Frontal cortex (tissue), 4 donors: Measurements from ENCODE around the gene SPARC. TPM values are rescaled to one million over a fixed set of nuclear protein-coding genes. Genes with fewer than 3 reads are reported as not detected.
"Not testable (repeated sequence)": the region's sequence is repeated elsewhere in the genome, so short reads cannot be mapped to it uniquely, and the experiment has no call there.

Source experiments
- DNase-seq, 2 donors: peaks; one replicate each; pipeline ENCODE4 v3.0.0; 2012; ENCODE audit warnings: low spot score in 2 of 2
- FAIRE-seq: peaks from 2 replicates; lab custom pipeline; 2012; peaks lifted over from hg19 to GRCh38; lab: Jason Lieb, UNC
- total RNA-seq: library from RNA; depleted of rRNA; stranded (reverse); fragments of >200 nt; gene quantifications from one replicate; pipeline ENCODE4 v1.2.3, GENCODE V29; 2014
- donor health status: control.
- donor health status: control.
- donor health status: control.

SPARC gene
- total RNA-seq, 1 donor from 2014 or later: 74.6 TPM

DNA sequence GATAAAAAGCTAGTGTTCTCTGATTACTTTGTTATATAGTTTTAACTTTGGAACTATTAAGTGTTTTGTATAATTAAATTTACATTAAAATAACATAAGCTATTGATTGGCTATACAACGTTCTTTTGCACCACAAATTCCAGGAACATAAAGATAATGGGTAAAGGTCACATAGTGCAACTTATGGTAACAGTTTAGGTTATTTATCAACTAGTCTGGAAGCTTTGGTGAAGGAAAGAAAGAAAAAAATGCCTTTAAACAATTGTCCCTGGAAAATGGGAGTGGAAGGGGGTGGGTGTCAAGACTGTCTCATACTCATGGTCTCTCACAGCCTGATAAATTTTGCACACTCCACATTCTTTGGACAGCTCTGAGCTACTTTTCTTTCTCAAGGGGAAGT is 17.1 kb upstream of the SPARC start:
- FAIRE-seq (no peak), DNase-seq (no peak)

DNA sequence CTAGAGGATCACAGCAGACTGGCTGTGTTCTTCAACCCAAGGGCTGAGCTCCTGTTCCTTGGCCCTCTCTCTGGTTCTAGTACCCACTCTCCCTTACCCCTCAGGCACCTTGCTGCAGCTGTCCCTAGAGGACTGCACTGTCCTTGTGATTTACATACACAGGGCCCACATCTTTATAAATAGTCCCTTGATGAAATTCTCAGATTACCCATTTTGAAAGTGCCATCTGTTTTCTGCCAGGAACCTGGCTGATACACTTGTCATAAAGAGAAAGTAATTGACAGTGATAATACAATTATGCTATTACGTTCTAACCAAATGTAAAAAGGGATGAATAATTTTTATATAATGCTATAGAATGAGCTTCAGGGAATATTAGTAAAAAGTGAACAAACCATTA is 16.5 kb upstream of the SPARC start:
- DNase-seq (no peak), FAIRE-seq (no peak)

DNA sequence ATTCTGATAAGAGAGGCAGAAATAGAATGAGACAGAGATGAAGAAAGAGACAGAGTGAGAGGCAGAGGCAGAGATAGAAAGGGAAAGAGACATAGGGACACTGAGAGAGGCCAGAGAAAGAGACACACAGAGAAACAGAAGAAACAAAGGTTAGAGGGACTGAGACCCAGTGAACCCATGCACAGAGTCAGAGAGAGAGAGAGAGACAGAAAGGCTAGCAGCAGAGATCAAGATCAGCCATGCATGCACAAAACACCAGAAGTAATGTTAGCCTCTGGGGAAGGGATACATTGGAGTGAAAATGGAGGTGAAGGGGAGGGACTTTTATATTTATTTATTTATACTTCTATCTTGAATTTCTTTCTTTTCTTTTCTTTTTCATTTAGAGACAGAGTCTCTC is 14.1 kb upstream of the SPARC start:
- FAIRE-seq (no peak), DNase-seq (no peak)

DNA sequence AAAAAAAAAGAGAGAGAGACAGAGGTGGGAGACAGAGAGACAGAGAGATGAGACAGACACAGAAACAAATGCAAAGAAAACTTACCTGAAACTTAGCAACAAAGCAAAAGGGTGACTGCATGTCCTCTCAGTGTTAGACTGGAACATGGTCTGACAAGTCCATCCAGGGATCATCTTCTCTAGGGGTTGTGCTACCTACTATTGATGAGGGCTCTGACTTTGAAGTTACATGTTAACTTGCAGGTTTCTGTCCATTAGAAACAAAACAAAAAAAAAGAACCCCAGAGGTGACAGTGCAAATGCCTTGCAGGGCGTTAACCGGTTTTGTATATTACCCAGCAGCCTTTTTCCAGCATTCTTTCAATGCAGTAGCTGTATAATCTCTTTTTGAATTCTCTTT is 13.6 kb upstream of the SPARC start:
- FAIRE-seq (no peak), DNase-seq (no peak)

DNA sequence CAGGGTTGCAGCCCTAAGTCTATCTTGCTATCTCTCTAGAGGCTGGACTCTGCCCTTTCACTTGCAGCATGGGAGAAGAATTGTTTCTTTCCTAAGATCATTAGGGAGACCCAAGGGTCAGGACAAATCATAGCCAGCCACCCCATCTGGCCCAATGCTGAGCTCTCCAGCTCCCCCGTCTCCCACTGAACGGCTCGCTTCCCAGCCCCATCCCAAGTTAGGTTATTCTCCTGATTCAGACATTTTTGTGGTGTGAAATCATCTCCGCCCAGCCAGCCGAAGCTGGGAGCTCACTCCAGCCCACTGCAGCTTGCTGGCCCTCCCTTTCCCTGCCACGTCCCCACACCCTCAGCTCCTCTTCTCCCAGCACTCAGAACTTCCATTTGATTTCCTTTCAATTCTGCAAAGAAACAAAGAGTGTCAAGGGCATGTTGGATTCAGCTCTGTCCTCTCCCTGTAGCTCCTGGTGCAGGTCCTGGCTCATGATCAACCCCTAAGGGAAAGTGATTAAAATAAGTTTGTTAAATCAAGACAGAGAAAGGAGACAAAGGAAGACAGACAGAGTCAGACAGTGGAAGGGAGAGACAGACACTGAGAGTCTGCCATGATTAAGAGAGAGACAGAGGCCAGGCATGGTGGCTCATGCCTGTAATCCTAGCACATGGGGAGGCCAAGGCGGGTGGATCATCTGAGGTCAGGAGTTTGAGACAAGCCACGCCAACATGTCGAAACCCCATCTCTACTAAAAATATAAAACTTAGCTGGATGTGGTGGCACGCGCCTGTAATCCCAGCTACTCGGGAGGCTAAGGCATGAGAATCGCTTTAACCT is 12.6 kb upstream of the SPARC start:
- FAIRE-seq (no peak), DNase-seq (no peak)

DNA sequence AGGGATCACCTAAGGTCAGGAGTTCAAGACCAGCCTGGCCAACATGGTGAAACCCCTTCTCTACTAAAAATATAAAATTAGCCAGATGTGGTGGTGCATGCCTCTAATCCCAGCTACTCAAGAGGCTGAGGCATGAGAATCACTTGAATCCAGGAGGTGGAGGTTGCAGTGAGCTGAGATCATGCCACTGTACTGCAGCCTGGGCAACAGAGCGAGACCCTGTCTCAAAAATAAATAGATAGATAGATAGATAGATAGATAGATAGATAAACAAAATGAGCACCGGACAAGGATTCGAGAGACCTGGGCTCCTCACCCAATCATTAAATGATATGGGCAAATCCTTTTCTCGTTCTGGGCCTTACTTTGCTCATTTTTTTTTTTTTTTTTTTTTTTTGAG is 11.4 kb upstream of the SPARC start:
- DNase-seq, FAIRE-seq: not testable (repeated sequence)

DNA sequence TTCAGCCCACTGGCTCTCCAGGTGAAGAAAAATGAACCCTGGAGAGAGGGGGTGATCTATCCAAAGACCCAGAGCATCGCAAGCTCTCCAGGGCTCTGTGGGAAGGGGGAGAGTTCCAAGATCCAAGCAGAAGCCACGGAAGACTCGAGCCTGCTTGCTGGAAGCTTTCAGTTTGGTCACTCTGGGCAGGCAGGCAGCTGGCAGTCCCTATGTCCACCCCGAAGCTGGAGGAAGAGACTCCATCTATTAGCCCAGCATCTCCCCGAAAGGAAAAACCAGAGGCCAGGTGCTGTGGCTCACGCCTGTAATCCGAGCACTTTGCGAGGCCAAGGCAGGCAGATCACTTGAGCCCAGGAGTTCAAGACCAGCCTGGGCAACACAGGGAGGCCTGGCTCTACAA is 10.7 kb upstream of the SPARC start:
- DNase-seq (no peak), FAIRE-seq (no peak)

DNA sequence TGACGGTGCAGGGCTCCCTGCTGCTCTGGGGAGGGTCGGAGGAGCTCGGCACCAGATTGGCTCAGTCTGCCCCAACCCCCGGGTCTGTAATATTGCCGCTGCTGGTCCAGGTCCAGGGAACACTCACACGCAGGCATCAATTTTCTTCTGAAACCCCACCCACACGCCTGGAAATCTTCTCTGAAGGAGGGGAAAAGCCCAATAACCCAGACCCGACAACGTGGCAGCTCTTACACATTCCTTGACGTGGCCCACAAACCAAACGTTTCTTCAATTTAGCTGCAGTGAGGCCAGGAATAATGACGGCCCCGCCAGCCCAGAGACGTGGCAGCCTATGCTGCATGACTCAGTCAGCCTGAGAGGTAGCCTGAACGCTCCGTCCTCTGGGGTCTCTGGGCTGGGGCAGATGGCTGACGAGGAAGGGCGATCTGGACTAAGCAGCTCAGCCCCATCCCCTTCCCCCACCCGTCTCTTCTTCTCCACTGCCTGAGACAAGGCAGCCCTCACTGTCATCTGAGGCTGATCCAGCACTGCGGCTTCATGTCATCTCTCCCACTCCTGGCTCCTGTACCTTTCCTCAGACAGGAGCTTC is 9.9 kb upstream of the SPARC start:
- DNase-seq (no peak), FAIRE-seq (no peak)

DNA sequence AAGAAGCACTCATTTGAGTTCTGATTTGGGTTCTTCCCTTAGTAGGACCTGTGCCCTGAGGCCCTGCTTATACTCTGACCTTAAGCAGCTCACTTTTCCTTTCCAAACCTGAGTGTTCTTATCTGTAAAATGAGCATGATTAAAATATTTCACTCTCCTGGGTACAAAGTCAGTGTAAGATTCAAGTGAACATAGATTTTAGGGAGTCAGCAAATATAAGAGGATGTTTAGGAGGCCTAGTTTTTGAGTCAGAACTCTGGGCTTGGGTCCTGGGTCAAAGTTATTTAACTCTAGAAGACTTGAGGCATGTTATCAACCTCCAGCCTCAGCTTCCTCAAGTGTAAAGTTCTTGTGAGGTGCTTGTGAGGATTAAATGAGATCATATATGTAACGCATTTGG is 8.7 kb upstream of the SPARC start:
- DNase-seq (no peak), FAIRE-seq (no peak)

DNA sequence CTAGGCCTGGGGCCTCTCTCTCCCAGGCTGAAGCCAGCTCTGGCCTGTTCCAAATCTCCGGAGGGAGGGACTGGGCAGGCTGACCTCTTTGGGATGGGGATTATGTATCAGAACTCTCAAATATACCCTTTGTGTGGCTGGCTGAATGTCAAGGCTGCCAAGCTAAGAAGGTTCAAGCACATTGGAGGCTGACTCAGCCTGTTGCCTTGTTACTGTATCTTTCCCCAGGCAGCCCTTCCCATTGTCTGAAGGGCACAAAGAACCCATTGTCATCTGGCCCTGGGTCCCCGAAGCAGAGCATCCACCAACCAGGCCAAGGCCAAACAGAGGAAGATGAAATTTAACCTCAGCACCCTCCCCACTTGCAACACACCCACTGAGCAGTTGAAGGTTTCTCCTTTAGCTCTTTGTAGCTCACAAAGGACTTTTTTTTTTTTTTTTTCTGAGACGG is 7.3 kb upstream of the SPARC start:
- DNase-seq: peak in 1 of 2 donors; percentile 47
- FAIRE-seq: no peak

DNA sequence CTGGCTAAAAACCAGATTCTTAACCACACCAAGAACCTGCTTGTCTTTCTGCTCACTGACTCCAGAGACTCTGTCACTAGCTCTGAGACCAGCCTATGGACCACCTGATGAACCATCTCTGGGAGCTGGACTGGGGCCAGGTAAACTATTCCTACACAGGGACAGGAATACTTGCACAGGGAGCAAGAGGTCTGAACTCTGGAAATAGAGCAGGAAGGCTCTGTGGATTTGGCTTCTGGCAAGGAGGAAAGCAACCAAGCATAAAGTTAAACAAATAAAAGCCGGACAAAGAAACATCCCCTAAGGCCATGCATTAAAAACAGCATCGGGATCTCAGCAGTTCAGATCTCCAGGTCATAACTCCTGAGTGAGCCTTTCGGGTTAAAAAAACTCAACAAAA is 5.6 kb upstream of the SPARC start:
- DNase-seq: no peak
- FAIRE-seq: no peak

DNA sequence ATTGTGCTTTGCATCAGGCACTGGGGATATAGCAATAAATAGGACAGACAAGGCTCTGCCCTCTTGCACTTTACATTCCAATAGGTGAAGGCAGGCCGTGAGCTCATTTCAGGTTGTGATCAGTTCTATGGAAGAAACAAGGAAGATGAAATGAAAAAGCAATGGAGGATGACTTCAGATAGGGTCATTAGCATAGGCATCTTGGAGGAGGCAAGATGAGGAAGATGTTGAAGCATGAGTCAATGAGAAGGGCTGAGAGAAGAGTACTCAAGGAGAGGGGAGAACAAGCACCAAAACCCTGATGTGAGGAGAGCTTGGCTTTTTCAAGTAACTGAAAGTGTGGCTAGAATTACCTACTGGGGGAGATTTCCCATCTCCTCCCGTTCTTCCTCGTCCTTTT is 5.0 kb upstream of the SPARC start:
- no peak for FAIRE-seq
- no peak for DNase-seq

DNA sequence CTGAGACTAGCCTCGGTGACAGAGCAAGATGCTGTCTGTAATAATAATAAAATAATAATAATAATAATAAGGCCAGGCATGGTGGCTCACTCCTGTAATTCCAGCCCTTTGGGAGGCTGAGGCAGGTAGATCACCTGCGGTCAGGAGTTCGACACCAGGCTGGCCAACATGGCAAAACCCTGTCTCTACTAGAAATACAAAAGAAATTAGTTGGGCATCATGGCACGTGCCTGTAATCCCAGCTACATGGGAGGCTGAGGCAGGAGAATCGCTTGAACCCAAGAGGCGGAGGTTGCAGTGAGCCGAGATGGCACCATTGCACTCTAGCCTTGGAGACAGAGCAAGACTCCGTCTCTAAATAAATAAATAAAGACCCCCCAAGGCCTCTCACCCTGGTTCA is 2.9 kb upstream of the SPARC start:
- DNase-seq, FAIRE-seq: not testable (repeated sequence)

DNA sequence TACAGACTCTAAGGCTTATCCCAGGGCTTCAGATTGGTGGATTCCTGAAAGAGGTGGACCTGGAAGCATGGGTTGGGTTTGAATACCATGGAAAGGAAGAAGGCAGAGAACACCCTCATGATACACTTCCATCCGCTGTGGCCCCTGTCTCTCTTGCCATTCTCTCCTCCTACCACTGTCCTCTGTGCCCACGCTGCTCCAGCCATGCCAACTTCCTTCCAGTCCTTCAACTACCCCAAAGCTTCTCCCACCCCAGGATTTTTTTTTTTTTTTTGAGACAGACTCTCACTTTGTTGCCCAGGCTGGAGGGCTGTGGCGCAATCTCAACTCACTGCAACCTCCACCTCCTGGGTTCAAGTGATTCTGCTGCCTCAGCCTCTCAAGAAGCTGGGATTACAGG is 1.7 kb upstream of the SPARC start:
- FAIRE-seq (no peak), DNase-seq (no peak)

DNA sequence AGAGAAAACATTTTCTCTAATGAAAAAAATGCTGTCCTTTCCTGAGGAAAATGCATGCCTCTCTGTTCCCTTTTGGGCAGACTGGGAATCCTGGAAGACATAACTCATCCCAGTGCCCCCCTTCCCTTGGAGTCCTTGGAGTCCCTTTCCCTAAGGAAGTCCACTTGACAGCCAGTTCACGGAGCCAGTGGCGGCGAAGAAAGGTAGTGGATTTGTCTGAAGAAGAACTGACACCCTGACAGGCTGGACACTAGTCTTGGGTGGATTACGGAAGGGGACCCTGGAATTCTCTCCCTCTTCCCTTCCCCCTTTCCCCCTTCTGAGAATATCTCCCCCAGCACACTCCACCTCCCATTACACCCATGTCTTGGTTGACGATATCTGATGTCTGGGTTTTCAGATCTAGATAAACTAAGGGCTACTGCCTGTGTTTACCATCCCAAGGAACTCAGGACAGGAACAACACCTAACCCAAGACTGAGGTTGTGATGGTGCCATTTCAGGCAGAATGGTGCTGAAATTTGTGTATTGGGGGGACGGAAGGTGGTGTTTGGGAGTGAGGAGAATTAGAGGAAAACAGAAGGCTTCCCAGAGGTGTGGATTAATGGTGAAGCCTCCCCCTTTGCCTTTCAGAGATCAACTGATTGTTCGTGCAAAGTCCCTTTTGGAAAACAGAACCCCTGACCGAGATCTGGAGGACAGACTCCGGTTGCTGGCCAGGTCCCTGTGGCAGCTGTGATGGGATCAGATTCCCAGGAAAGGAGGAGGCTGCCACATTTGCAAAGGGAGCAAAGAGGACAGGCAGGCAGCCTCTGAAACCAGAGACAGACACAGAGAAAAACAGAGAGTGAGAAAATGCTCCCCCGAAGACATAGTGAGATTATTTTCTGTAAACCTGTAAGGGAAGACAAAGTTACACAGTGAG is 704 bp downstream of the SPARC start:
- FAIRE-seq (no peak), DNase-seq (no peak)

DNA sequence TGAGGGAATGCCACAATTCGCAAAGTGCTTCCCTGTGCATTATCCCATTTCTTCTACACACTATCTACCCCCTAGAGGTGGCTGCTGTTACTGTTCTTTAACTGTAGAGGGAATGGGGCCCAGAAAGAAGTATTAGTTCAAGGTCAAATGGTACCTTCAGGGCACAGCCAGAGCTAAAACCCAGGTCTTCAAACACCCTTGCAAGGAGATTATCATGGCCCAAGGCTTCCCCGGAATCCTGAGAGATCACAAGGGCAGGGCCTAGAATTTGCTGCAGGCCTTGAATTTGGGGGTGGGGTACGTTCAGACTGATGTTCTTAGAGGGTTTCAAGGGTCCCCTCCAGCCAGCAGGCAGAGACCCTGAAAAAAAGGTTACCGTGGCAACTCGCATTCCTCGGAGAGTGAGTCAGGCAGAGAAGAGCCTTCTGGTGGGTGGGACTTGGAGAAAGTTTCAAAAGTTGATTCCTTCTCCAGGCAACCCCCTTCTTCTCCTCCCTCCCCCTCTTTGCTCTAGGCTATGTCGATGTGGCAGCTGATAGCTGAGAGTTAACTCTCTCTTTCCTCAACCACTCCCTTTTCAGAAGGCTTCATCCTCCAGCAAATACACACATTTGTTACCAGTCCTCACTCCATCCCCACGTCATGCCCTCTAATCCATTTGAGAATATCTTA is 1.9 kb downstream of the SPARC start:
- no peak for DNase-seq

DNA sequence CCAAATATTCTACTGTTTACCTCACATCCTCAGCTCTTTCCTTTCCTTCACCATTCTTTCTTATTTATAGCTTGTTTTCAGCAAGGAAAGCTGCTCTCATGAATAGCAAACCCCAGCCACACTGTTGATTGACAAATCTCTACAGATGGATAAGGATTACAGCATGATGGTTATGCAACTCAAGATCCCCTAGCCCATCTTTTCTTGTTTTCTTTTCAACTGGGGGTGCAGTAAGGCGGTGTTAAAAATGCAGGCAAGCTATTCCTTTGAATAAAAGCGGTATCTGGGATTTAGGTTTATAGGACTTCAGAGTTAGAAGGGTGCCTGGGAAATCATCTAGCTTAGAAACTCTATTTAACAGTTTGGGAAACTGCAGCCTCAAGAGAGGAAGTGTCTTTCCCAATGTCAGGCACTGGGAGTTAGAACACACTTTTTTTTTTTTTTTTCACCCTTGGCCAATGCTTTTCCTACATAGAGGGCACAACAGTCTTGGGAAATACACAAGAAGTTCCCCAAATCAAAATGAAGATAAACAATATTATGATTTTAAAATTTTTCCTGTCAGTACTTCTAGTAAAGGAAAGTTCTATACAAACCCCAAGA is 2.6 kb downstream of the SPARC start:
- DNase-seq (no peak), FAIRE-seq (no peak)

More for the DNA sequence above, 1.9 kb downstream of the SPARC start:
- no peak for FAIRE-seq

DNA sequence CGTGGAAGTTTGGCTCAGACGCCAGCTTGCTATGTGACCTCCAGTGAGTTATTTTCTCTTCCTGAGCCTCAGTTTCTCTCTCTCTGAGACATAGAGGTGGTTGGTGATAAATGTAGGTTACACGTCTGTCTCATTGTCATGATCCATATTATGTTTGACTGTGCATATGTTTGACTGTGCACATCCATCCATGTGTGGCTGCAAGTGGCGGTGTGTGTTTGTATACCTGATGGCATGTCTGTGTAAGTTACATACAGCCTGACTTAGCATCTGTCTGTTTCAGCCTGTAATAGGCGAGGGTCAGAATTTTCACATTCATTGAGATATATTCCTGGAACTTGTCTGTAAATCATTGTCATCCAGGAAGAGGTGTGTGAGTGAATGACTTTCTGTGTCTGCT is 3.3 kb downstream of the SPARC start:
- no peak for DNase-seq
- FAIRE-seq: no peak

DNA sequence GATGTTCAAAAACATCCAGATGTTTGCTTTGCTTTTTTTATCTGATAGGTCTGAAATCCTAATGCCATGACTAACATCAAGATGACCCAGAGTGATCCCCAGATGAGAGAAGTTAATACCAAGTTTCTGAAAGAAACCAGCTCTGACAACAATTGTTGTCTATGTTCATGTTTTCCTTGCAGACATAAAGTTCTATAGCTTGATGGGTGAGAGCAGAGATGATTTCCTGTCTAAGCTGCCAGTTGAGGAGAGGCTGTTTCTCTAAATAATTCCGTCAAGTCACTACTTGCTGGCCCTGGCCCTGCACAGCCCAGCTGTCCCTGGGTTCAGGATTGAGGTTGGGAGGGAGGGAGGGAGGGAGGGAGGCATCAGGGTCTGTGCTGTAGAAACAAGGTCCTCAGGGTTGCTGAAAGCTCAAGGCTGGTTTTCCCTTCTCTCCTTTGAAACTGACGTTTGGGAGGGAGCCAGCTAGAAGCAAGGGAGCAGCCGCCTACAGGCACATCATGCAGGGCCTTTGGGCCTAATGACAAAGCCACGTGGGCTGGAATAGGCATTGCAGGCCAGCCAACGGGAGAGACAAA is 3.9 kb downstream of the SPARC start:
- DNase-seq (no peak), FAIRE-seq (no peak)
